WTC11 (cell line): Measurements from ENCODE around the gene PCDH9.

ENCODE experiments used
- GRHL2 ChIP-seq: fragments of 250-450 bp; sonication (Bioruptor Pico); IDR thresholded peaks from 2 replicates; pipeline ENCODE4 v1.8.0; 2022; ENCODE audit warnings: mild to moderate bottlenecking, moderate library complexity; ENCODE audit not compliant: insufficient replicate concordance, severe bottlenecking
- TF ChIP-seq, protein P1 (sequence below): fragments of 200-600 bp; IDR thresholded peaks from 2 replicates; pipeline ENCODE4 v1.8.0; 2022; ENCODE audit warnings: antibody characterized with exemption

- TF ChIP-seq, protein P1, sequence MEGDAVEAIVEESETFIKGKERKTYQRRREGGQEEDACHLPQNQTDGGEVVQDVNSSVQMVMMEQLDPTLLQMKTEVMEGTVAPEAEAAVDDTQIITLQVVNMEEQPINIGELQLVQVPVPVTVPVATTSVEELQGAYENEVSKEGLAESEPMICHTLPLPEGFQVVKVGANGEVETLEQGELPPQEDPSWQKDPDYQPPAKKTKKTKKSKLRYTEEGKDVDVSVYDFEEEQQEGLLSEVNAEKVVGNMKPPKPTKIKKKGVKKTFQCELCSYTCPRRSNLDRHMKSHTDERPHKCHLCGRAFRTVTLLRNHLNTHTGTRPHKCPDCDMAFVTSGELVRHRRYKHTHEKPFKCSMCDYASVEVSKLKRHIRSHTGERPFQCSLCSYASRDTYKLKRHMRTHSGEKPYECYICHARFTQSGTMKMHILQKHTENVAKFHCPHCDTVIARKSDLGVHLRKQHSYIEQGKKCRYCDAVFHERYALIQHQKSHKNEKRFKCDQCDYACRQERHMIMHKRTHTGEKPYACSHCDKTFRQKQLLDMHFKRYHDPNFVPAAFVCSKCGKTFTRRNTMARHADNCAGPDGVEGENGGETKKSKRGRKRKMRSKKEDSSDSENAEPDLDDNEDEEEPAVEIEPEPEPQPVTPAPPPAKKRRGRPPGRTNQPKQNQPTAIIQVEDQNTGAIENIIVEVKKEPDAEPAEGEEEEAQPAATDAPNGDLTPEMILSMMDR, result no peak
- TF ChIP-seq GRHL2 (CRISPR knock-in tag), result no peak
Observed at GRCh38 chr13:67193979-67194378, 36.2 kb downstream of the PCDH9 start.
